NCI-H2171 (cell line): ENCODE results near the gene MIPOL1.
A peak's percentile ranks its signal among the peaks of the same experiment; 100 is the strongest.
"Not testable (repeated sequence)": the region's sequence is repeated elsewhere in the genome, so short reads cannot be mapped to it uniquely, and the experiment has no call there.

ENCODE experiments used
- DNase-seq: peaks from one replicate; lab custom pipeline; 2025; lab: John Stamatoyannopoulos, UW

MIPOL1 gene, protein sequence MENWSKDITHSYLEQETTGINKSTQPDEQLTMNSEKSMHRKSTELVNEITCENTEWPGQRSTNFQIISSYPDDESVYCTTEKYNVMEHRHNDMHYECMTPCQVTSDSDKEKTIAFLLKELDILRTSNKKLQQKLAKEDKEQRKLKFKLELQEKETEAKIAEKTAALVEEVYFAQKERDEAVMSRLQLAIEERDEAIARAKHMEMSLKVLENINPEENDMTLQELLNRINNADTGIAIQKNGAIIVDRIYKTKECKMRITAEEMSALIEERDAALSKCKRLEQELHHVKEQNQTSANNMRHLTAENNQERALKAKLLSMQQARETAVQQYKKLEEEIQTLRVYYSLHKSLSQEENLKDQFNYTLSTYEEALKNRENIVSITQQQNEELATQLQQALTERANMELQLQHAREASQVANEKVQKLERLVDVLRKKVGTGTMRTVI

DNA sequence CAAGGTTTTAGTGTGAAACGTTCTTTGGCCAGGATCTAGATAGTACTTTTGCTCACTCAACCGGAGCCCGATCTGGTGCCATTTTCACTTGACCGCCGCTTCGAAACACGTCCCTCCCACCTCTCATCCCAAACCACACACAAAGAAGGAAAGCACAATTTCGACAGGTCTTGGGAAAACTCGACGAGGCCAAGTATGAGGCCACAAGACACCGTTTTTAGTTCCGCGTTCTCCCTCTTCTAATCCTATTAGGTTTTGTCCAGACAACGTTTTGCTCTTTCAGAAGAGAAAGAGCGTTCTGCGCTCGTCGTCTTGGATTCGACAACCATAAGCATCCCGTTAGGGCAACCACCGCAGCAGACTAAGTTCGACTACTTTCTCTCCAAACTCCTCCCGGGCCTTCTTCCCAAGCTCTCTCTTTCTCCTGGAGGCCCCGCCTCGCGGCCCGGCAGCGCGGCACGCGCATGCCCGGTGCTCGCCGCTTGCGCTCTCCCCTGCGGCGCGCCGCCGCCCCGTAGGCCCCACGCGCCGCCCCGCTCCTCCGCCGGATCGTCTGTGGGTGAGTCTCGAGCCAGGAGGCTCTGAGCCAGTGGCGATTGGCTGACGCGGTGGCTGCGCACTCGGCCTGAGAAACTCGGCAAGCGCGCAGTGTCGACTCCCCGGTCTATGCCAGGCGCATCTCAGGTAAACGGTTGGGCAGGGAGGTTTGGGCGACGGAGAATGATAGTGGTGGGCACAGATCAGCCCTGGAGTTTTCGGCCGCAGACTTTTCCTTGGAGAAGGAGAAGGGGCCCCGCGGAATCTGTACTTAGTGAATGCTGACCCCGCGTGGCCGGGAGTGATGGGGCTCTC lies at the start of gene MIPOL1:
MIPOL1 (plus strand) TSS at position 517 of the 852 bp plus-strand sequence. CDS start 49,952 bp downstream, outside the sequence.
- DNase-seq, result peak; percentile 80

DNA sequence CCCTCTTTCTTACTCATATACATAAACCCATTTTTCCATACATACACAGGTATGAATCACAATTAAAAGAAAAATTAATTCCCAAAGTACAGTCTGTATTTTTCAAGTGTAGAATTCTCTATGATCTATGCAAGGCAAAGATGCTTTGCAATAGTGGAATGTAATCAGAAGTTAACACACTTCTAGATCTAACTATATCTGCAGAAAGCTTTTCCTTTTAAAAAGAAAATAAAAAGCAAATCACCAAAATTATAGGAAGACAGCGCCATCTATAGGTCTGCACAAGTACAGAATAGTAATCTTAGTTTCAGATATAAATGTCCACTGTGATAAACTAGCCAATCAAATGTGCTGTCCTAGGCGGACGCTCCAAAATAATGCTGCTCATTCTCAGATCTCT lies 47.3 kb upstream of the MIPOL1 start:
- DNase-seq, result peak; percentile 11

DNA sequence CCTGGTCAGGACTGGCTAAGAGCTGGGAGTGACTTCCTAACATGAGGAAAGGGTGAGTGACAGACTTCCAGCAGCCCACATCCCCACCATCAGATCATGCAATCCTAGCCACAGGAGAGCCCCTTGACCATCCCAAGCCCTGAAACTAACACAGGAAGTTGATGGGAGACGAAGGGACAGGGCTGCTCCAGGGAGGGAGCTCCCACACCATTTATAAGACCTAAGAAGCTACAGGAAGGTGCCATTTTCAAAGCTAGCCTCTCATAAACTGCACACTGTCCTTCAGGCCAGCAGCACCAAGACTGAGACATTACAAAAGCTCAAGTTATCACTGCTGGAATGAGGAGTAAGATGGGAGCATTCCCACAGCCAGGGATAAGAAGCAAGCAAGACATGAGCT lies 44.7 kb upstream of the MIPOL1 start:
- no peak for DNase-seq

DNA sequence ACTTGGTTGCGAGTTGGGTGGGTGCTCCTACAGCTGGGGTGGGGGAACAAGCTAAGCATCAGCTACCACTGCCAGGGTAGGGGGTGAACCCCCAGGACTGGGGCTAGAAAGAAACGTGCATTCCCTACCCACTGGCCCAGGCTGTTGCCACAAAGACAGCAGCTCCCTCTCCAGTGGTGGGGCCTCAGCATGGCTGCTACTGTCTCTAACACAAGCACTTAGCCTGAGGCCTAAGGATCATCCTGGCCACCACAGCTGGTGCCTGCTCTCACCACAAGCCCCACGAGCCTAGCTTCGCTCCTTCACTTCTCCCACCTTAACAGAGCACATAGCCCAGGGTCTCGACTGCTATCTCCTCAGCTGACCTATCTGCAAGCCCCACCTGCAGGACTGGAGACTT lies 44.3 kb upstream of the MIPOL1 start:
- DNase-seq, result no peak

DNA sequence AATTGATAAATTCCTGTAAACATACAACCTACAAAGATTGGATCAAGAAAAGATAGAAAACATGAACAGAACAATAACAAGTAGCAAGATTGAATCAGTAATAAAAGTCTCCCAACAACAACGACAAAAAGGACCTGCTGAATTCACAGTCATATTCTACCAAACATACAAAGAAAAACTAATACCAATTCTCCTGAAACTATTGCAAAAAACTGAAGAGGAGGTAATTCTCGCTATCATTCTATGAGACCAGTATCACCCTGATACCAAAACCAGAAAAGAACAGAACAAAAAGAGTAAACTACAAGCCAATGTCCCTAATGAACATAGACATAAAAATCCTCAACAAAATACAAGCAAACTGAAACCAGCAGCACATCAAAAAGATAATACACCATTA lies 39.8 kb upstream of the MIPOL1 start:
- no peak for DNase-seq

DNA sequence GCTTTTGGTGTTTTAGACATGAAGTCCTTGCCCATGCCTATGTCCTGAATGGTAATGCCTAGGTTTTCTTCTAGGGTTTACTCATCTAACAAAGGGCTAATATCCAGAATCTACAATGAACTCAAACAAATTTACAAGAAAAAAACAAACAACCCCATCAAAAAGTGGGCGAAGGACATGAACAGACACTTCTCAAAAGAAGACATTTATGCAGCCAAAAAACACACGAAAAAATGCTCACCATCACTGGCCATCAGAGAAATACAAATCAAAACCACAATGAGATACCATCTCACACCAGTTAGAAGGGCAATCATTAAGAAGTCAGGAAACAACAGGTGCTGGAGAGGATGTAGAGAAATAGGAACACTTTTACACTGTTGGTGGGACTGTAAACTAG lies 35.4 kb upstream of the MIPOL1 start:
- not testable (repeated sequence) for DNase-seq

DNA sequence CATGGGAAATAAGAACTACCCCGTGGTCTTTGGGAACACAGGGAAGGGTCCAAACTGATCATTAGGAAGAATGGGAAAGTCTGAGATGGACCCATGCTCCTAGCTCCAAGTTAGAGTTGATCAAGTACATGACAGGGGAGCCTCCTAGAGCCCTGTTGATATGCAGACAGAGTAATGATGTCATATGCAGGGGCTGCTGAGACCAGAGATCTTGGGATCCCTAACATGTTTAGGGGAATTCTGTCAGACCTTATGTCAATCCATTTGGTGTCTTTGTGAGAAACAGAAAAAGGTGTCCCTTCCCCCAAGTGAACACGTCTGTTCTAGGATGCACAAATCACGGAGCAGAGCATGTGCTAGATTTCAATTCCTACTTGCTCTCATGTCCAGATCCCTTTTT lies 31.9 kb upstream of the MIPOL1 start:
- DNase-seq, result no peak

DNA sequence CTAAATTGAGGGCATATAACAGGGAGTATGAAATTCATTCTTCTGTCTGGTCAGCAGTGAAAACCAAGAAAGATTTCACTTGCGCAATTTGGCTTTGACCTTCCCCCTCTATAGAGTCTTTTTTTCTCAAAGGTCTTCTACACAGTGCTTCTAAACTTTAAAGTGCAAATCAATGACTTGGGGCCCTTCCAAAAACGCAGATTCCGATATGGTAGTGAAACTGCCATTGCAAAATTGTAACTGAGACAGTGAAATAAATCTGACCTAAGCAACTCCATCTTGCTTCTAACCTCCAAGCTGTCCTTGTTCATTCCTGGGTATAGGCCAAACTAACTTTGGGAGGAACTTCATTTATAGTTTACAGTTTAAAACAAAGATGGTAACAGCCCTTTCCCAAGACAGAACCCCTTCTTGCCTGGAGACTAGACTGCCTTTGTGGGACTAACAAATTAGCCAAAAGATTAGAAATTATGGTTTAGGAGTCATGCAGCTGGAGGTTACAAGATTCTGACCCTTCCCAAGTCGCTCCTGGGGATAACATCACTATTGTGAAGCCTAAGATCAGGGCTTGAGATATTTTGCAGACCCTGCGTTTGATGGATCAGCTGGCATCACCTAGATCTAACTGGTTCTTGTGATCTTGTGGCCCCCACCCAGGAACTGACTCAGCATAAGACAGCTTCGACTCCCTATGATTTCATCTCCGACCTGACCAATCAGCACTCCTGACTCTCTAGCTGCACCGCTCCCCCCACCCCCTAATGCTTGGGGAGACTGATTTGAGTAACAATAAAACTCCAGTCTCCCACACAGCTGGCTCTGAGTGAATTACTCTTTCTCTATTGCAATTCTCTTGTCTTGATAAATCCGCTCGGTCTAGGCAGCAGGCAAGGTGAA lies 30.3 kb upstream of the MIPOL1 start:
- no peak for DNase-seq

DNA sequence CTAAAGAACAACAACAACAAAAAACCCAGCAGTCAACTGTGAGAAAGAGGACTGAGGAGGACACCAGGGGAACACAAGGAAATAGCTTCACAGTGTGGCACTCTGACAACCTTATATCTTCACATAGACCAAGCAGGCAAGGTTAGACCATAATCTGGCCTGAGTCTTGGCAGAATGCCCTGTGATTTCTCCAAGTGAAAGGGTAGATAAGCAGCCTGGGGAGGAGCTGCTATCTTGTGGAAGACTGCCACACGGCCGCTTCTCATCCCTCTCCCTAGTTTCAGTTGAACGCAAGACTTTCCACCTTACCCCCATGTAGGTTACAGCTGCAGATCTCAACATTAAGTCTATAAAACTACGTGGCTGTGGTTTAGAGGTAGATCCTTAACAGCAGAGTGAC lies 29.0 kb upstream of the MIPOL1 start:
- no peak for DNase-seq

DNA sequence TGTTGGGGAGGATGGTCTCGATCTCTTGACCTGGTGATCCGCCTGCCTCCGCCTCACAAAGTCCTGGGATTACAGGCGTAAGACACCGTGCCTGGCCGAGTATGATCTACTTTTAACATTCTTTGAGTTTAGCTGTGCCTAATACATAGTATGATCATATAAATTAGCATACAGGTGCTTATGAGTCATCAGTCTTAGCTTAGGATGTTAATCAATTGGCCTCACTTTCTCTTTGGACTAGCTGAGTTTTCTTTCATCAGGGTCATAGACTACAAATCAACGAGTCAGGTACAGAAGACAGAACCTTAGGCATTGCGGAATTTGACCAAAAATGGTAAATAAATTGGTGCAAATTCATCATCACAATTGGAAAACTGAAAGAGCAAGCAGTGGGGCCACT lies 27.5 kb upstream of the MIPOL1 start:
- DNase-seq, result no peak

DNA sequence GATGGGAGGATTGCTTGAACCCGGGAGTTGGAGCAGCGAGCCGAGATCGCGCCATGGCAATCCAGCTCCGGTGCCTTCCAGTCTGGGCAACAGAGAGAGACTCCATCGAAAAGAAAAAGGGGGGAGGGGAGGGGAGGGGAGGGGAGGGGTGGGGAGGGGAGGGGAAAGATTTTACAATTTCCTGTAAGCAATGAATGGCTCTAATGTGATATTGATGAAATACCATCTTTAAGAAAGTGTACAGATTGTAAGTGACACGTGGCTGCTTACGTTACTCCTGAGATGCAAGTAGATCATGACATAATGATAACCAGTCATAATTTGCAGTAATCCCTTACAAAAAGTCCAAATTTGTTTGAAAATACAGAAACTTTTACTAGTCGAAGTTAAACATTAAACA lies 26.7 kb upstream of the MIPOL1 start:
- no peak for DNase-seq

DNA sequence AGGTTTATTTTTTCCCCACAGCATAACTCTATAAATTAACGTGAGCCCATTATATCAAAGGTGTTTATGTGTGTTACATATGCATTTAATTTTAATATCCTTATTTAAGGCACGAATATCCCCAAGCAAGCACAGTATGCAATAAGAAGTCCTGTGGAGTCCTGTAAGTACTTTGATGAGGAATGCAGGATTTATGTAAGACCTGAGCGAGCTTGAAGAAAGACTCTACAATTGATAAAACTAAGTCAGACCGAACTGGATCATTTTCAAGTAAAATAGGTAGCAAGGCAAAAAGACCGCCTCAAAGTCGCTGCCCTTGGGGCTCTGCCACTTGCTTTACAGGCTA lies 26.1 kb upstream of the MIPOL1 start:
- DNase-seq, result no peak

DNA sequence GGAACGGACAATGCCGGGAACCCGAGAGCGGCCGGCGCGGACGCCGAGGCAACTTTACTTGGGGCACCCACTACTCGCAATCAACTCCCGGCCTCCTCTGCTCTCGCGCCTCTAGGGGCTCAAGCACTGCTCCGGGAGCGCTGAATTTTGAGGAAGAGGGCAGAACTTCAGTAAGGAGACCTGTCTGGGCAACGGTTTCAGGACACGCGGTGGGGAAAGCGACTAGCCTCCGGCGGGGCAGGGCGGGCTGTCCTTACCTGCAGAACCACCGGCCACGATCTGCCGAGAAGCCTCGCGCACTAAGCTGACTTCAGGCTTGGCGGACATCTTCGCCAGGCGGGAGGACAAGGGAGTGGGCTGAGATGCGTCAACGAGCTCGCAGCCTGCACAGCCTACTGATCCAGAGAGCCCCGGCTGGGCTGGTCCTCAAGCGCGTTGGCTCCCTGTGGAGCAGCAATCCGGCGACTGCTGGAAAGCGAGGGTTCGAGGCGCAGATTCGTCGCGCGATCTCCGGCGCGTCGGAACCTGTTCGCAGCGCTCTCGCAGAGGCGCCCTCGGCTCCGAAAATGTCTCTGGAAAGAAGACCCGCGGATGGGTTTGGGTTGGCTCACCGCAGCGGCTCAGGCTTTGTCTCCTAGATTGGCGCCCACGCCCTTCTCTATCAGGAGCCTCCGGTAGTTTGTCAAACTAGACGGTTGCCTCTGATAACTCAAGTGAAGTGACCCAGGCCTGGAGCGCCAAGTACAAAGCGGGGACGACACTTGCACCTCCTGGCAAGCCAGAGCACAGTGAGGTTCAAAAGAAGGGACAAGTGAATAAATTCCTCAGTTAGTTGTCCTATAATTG lies 25.5 kb upstream of the MIPOL1 start, which contains the start of gene SLC25A21:
SLC25A21 (minus strand) TSS at position 583 of the 846 bp plus-strand sequence.
- peak; percentile 59 for DNase-seq

DNA sequence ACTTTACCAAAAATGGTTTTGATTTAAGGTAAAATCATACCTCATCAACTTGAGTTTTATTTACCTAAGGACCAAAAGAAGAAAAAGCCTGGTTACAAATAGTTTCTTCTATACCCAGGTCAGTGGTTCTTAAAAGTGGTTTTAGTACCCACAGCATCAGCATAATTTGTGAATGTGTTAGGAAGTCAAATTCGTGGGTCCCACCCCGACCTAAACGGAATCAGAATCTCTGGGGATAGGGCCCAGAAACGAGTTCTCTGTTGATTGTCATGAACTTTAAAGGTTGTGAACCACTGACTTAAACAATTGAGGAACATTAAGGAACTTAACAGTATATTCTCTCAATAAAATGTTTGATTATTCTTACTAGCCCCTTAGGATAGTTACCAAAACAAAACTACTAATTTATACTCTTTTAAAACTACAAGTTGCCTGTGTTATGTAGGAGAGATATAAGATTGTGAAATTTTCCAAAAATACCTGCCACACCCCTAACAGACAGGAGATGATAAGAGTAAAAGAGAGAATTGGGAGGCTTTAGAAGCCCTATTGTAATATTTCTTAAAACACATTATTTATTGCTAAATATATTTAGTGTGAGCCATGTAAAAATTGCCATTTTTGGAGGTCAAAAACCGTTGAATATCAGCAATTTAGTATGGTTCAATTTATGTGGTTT lies 24.7 kb upstream of the MIPOL1 start:
- DNase-seq, result no peak

DNA sequence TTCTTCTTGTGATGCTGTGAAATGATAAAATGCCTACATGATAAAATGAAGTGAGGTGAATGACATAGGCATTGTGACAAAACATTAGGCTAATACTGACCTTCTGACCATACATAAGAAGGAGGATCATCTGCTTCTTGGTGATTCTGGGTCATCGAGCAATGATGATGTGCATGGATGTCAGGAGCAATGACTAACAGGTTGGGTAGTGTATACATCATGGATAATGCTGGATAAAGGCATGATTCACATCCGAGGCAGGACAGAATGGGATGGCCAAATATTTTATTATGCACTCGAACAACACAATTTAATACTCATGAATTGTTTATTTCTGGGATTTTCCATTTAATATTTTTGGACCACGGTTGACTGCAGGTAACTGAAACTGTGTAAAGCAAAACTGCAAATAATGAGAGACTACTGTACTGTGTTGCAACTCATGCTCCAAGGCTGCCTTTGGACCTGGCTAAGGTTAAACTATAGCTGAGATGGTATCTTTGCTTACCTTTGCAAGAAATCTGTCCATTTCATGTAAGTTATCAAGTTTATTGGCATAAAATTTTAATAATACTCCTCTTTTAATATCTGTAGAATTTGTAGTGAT lies 17.7 kb upstream of the MIPOL1 start:
- DNase-seq, result no peak

DNA sequence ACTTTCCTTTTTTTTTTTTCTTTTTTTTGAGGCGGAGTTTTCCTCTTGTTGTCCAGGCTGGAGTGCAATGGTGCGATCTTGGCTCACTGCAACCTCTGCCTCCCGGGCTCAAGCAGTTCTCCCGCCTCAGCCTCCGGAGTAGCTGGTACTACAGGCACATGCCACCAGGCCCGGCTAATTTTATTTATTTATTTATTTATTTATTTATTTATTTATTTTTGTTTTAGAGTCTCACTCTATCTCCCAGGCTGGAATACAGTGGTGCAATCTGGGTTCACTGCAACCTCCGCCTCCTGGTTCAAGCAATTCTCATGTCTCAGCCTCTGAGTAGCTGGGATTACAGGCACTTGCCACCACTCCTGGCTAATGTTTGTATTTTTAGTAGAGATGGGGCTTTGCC lies 16.9 kb upstream of the MIPOL1 start:
- not testable (repeated sequence) for DNase-seq

DNA sequence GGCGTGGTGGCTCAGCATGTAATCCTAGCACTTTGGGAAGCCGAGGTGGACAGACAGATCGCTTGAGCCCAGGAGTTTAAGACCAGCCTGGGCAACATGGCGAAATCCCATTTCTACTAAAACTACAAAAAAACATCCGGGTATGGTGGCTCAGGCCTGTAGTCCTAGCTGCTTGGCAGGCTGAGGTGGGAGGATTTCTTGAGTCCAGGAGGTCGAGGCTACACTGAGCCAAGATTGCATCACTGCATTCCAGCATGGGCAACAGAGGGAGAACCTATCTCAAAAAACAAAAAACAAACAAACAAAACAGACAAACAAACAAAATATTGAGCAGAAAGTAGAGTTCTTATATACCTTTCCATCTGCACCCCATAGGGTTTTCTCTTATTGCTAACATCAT lies 16.3 kb upstream of the MIPOL1 start:
- DNase-seq, result no peak

DNA sequence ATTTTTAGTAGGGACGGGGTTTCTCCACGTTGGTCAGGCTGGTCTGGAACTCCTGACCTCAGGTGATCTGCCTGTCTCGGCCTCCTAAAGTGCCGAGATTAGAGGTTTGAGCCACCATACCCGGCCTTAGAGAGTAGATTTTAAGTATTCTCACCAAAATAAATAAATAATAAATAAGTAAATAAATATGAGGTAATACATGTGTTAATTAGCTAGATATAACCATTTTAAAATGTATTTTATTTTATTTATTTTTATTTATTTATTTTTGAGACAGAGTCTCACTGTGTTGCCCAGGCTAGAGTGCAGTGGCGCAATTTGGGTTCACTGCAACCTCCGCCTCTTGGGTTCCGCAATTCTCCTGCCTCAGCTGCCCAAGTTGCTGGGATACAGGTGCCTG lies 13.2 kb upstream of the MIPOL1 start:
- DNase-seq, result not testable (repeated sequence)

DNA sequence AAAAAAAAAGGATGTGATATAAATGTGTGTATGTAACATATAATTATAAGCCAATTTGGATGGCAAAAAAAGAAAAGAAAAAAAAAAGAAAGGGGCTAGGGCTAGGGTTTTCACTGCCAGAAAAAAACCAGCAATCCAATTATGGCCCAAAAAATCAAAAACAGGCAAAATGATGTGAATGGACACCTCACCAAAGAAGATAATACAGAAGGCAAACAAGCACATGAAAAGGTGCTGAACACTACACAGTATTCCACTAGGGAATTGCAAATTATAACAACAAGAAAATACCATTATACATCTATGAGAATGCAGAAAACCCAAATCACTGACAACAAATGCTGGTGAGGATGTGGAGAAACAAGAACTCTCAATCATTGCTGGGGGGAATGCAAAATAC lies 12.1 kb upstream of the MIPOL1 start:
- no peak for DNase-seq

DNA sequence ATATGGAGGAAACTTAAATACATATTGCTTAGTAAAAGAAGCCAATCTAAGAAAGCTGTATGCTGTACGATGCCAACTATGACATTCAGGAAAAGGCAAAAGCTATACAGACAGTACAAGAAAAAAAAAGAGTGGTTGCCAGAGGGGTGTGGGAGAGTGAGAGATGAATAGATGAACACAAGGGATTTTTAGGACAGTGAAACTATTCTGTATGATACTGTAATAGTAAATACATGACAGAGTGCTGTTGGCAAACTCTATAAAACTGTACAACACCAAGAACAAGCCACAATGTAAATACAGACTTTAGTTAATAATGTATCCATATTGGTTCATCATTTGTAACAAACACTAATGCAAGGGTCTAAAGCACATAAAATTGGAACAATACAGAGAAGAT lies 10.9 kb upstream of the MIPOL1 start:
- DNase-seq, result no peak
